Hepatocyte (in vitro differentiated cells): ENCODE measurements around the gene PDZD11. TPM values are rescaled to one million over a fixed set of nuclear protein-coding genes. Genes with fewer than 3 reads are reported as not detected.
"Not testable (repeated sequence)": the region's sequence is repeated elsewhere in the genome, so short reads cannot be mapped to it uniquely, and the experiment has no call there.

Experiments
- DNase-seq: peaks from one replicate; pipeline ENCODE4 v3.0.0-alpha.2; 2016; ENCODE audit warnings: low spot score
- H2AFZ ChIP-seq: fragments of 200-600 bp; sonication (generic); 2 replicates; pipeline ENCODE4 v1.6.0; 2016; ENCODE audit warnings: antibody characterized with exemption, mild to moderate bottlenecking
- H3K27ac ChIP-seq: fragments of 200-600 bp; sonication (generic); 2 replicates; pipeline ENCODE4 v1.5.1; 2016; ENCODE audit warnings: mild to moderate bottlenecking
- H3K27me3 ChIP-seq: fragments of 200-600 bp; sonication (generic); 2 replicates; pipeline ENCODE4 v1.6.1; 2016
- H3K36me3 ChIP-seq: fragments of 200-600 bp; sonication (generic); replicated peaks from 2 replicates; pipeline ENCODE4 v1.5.1; 2016; ENCODE audit warnings: low read depth; ENCODE audit not compliant: insufficient read depth
- H3K4me1 ChIP-seq: fragments of 200-600 bp; sonication (generic); 2 replicates; pipeline ENCODE4 v1.5.1; 2016; ENCODE audit warnings: mild to moderate bottlenecking, moderate library complexity; ENCODE audit not compliant: insufficient read depth
- H3K4me2 ChIP-seq: fragments of 200-600 bp; sonication (generic); 2 replicates; pipeline ENCODE4 v1.6.0; 2016
- H3K4me3 ChIP-seq: fragments of 200-600 bp; sonication (generic); 2 replicates; pipeline ENCODE4 v1.5.1; 2016; ENCODE audit warnings: mild to moderate bottlenecking
- H3K79me2 ChIP-seq: fragments of 200-600 bp; sonication (generic); 2 replicates; pipeline ENCODE4 v1.6.0; 2017; ENCODE audit warnings: mild to moderate bottlenecking
- H3K9me2 ChIP-seq: fragments of 200-600 bp; sonication (generic); replicated peaks from 2 replicates; pipeline ENCODE4 v1.6.0; 2017; ENCODE audit warnings: mild to moderate bottlenecking; ENCODE audit not compliant: insufficient read depth
- H3K9me3 ChIP-seq: fragments of 200-600 bp; sonication (generic); 2 replicates; pipeline ENCODE4 v1.5.1; 2016; ENCODE audit warnings: low read depth, mild to moderate bottlenecking
- H4K20me1 ChIP-seq: fragments of 200-600 bp; sonication (generic); 2 replicates; pipeline ENCODE4 v1.6.0; 2016; ENCODE audit warnings: mild to moderate bottlenecking; ENCODE audit not compliant: insufficient read depth, poor library complexity, severe bottlenecking
- EZH2 ChIP-seq: fragments of 200-600 bp; sonication (generic); IDR thresholded peaks from 2 replicates; pipeline ENCODE4 v1.6.1; 2016; ENCODE audit warnings: antibody characterized with exemption, mild to moderate bottlenecking, borderline replicate concordance
- EZH2phosphoT487 ChIP-seq: fragments of 200-600 bp; sonication (generic); IDR thresholded peaks from one replicate; pipeline ENCODE4 v1.6.1; 2018; ENCODE audit warnings: antibody characterized with exemption, mild to moderate bottlenecking, low read depth, moderate library complexity; ENCODE audit not compliant: unreplicated experiment, severe bottlenecking
- WGBS: methylation state at CpG from one replicate; pipeline ENCODE4 v1.1.6; 2016; ENCODE audit warnings: low lambda C conversion rate; ENCODE audit errors: missing lambda C conversion rate; 5-methylcytosine and 5-hydroxymethylcytosine counted together
- polyA plus RNA-seq: library from polyadenylated mRNA; unstranded; fragments of >200 nt; fragmentation: Nextera tagmentation; extraction: Ambion mirVana; gene quantifications from 2 replicates; pipeline ENCODE4 v1.2.1, GENCODE V29; 2016
- total RNA-seq: library from RNA; depleted of rRNA; stranded (reverse); fragments of >200 nt; gene quantifications from 2 replicates; pipeline ENCODE4 v1.2.3, GENCODE V29; 2014
- TF ChIP-seq, protein P1 (sequence below): fragments of 200-600 bp; sonication (generic); IDR thresholded peaks from 2 replicates; pipeline ENCODE4 v1.5.1; 2016; ENCODE audit warnings: antibody characterized with exemption, mild to moderate bottlenecking; ENCODE audit not compliant: poor library complexity

The PDZD11 gene
- total and polyA plus RNA-seq, 2 experiments from 2014 or later = 38.8 to 52.5 TPM

DNA sequence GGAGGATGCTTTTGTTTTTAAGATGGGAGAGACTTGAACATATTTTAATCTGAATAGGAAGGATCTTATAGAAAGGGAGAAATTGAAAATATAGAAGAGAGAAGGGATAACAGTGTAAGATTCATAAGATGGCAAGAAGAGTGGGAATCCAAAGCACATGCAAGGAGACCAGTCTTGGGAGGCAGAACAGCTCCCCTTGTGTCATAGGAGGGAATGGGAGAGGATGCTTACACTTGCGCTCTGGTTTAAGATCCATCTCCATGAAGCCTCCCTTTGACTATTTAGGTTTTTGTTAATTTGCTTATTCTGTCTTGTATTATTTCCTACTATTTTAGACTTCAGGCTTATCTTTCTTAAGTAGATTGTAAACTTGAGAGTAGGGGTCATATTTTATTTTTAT is 42.9 kb upstream of the PDZD11 start:
- 96% methylated on average over 1 of the region's 1 CpG for WGBS
- Histone ChIP-seq H3K4me2 (no peak overlapping the region), H3K9me3 (no peaks in the 10 kb centered on the region)

DNA sequence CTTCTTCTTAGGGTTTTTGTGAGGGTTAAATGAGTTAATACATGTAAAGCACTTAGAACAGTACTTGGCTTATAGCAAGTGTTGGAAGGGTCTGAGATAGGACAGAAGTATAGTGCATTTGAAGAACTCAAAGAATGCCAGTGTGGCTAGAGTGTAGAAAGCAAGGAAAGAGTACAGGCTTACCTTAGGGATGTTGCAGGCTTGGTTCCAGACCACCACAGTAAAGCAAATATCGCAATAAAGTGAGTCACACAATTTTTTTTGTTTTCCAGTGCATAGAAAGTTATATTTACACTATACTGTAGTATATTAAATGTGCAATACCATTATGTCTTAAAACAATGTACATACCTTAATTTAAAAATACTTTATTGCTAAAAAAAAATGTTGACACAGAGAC is 41.4 kb upstream of the PDZD11 start:
- DNase-seq = no peak
- TF ChIP-seq EZH2 (no peak), EZH2phosphoT487 (no peak)
- TF ChIP-seq, protein P1, sequence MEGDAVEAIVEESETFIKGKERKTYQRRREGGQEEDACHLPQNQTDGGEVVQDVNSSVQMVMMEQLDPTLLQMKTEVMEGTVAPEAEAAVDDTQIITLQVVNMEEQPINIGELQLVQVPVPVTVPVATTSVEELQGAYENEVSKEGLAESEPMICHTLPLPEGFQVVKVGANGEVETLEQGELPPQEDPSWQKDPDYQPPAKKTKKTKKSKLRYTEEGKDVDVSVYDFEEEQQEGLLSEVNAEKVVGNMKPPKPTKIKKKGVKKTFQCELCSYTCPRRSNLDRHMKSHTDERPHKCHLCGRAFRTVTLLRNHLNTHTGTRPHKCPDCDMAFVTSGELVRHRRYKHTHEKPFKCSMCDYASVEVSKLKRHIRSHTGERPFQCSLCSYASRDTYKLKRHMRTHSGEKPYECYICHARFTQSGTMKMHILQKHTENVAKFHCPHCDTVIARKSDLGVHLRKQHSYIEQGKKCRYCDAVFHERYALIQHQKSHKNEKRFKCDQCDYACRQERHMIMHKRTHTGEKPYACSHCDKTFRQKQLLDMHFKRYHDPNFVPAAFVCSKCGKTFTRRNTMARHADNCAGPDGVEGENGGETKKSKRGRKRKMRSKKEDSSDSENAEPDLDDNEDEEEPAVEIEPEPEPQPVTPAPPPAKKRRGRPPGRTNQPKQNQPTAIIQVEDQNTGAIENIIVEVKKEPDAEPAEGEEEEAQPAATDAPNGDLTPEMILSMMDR = no peak
- Histone ChIP-seq H4K20me1 (no peaks in the 10 kb centered on the region), H3K4me3 (no peak overlapping the region), H3K36me3 (no peaks in the 10 kb centered on the region), H3K79me2 (no peaks in the 10 kb centered on the region), H3K27me3 (no peaks in the 10 kb centered on the region), H3K9me3 (no peaks in the 10 kb centered on the region), H3K4me2 (no peak overlapping the region), H3K27ac (no peak overlapping the region), H2AFZ (no peak overlapping the region), H3K4me1 (no peaks in the 10 kb centered on the region), H3K9me2 (no peaks in the 10 kb centered on the region)
- WGBS = 61% methylated on average over 1 of the region's 1 CpG

More for the DNA sequence above, 42.9 kb upstream of the PDZD11 start:
- no peak for DNase-seq
- Histone ChIP-seq H3K27ac (no peak overlapping the region), H3K9me2 (no peaks in the 10 kb centered on the region), H3K4me3 (no peak overlapping the region), H3K27me3 (no peaks in the 10 kb centered on the region), H3K36me3 (no peaks in the 10 kb centered on the region), H3K4me1 (no peaks in the 10 kb centered on the region), H3K79me2 (no peaks in the 10 kb centered on the region), H4K20me1 (no peaks in the 10 kb centered on the region), H2AFZ (no peak overlapping the region)
- TF ChIP-seq EZH2 (no peak), EZH2phosphoT487 (no peak)
- TF ChIP-seq, protein P1 = no peak

DNA sequence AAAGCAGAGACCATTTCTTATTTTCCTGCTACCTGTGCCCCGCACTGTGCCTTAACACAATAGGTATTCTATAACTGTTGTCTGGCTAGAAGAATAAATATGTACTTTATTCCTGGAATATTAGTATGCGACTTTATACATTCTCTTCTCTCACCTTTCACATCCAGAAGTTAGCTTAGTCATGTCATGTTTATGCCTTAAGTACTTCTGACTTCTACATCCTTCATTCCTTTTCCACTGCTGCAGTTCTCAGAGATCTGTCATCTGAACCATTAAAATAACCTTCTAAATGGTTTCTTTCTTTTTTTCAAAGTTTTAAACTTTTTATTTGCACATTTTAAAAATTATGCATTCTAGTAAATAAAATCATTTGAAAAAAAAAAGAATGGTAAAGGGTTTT is 34.6 kb upstream of the PDZD11 start:
- Histone ChIP-seq H3K27ac (no peak overlapping the region), H3K9me3 (no peaks in the 10 kb centered on the region), H3K4me2 (no peak overlapping the region), H4K20me1 (no peaks in the 10 kb centered on the region), H3K9me2 (no peaks in the 10 kb centered on the region), H3K36me3 (no peaks in the 10 kb centered on the region), H3K27me3 (no peaks in the 10 kb centered on the region), H3K4me3 (no peak overlapping the region), H3K4me1 (no peaks in the 10 kb centered on the region), H2AFZ (no peak overlapping the region), H3K79me2 (no peaks in the 10 kb centered on the region)
- TF ChIP-seq EZH2phosphoT487 = no peak
- TF ChIP-seq, protein P1 = no peak
- TF ChIP-seq EZH2 = no peak
- WGBS = 90% methylated on average over 2 of the region's 2 CpGs
- DNase-seq = no peak

DNA sequence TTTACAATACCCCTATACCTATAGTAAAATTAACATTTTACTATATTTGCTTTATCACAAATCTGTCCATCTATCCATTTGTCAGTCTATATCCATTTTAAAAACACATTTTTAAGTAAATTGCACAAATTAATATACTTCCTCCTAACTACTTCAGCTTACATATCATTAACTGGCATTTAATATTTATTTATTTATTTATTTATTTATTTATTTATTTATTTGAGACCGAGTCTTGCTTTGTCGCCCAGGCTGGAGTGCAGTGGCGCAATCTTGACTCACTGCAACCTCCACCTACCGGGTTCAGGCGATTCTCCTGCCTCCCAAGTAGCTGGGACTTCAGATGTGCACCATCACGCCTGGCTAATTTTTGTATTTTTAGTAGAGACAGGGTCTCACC is 33.9 kb upstream of the PDZD11 start:
- not testable (repeated sequence) for H3K4me3 ChIP-seq, H3K4me1 ChIP-seq, H3K27ac ChIP-seq, H3K36me3 ChIP-seq, H2AFZ ChIP-seq, H3K27me3 ChIP-seq, H3K79me2 ChIP-seq, H4K20me1 ChIP-seq, H3K9me3 ChIP-seq, H3K4me2 ChIP-seq, H3K9me2 ChIP-seq, DNase-seq
- 72% methylated on average over 6 of the region's 6 CpGs for WGBS
